Caco-2 (cell line): ENCODE measurements around the gene BRSK1. TPM values are rescaled to one million over a fixed set of nuclear protein-coding genes. Genes with fewer than 3 reads are reported as not detected.

Experiments used
- BruUV-seq: library from RNA; stranded (reverse); fragments of 400-500 nt; replicated peaks from 2 replicates; lab custom pipeline; 2021; lab: Mats Ljungman, UMichigan
- CTCF ChIA-PET: fragments of 300-600 bp; sonication (Branson Sonifier 250); formaldehyde crosslinking; loops from one replicate; lab custom pipeline; 2022; ENCODE audit warnings: antibody characterized with exemption; lab: Charles Lee
- POLR2A ChIA-PET: fragments of 300-600 bp; sonication (Branson Sonifier 250); formaldehyde crosslinking; loops from one replicate; lab custom pipeline; 2022; ENCODE audit warnings: antibody characterized with exemption; lab: Charles Lee
- DNase-seq, 2 experiments: peaks; one replicate each; pipeline versions ENCODE4 v3.0.0 to v3.0.0-alpha.2; 2020 to 2022
- H3K27me3 ChIP-seq: replicated peaks from 2 replicates; pipeline ENCODE4 v1.6.0; 2011; ENCODE audit warnings: low read length; ENCODE audit not compliant: control insufficient read depth, insufficient read depth
- H3K36me3 ChIP-seq: 2 replicates; pipeline ENCODE4 v1.5.1; 2011; ENCODE audit warnings: low read length; ENCODE audit not compliant: control insufficient read depth, insufficient read depth
- H3K4me1 ChIP-seq: fragments of 250-450 bp; sonication (Bioruptor Pico); 2 replicates; pipeline ENCODE4 v1.5.1; 2020; ENCODE audit warnings: mild to moderate bottlenecking
- H3K4me3 ChIP-seq: 2 replicates; pipeline ENCODE4 v1.5.1; 2011; ENCODE audit warnings: low read depth, mild to moderate bottlenecking, control low read depth, low read length
- H3K9me3 ChIP-seq: fragments of 250-450 bp; sonication (Bioruptor Pico); 2 replicates; pipeline ENCODE4 v1.5.1; 2020; ENCODE audit warnings: mild to moderate bottlenecking, moderate library complexity
- H3K27ac Mint-ChIP-seq: one replicate; pipeline ENCODE4 v1.8.0; 2022; ENCODE audit warnings: mixed read lengths; ENCODE audit not compliant: unreplicated experiment
- H3K27me3 Mint-ChIP-seq: one replicate; pipeline ENCODE4 v1.8.0; 2022; ENCODE audit warnings: mixed read lengths; ENCODE audit not compliant: insufficient read depth, unreplicated experiment
- H3K36me3 Mint-ChIP-seq: one replicate; pipeline ENCODE4 v1.8.0; 2022; ENCODE audit warnings: mild to moderate bottlenecking, mixed read lengths; ENCODE audit not compliant: insufficient read depth, unreplicated experiment
- H3K4me1 Mint-ChIP-seq: one replicate; pipeline ENCODE4 v1.8.0; 2022; ENCODE audit warnings: low read depth, mixed read lengths; ENCODE audit not compliant: unreplicated experiment
- H3K4me3 Mint-ChIP-seq: one replicate; pipeline ENCODE4 v1.8.0; 2022; ENCODE audit warnings: mild to moderate bottlenecking, moderate library complexity, mixed read lengths; ENCODE audit not compliant: unreplicated experiment
- H3K9me3 Mint-ChIP-seq: one replicate; pipeline ENCODE4 v1.8.0; 2022; ENCODE audit warnings: mixed read lengths; ENCODE audit not compliant: unreplicated experiment
- CTCF ChIP-seq, 2 experiments: fragments of 200-600 bp in 1 of 2; IDR thresholded peaks; 1 replicate in 1 of 2; 2 replicates in 1 of 2; pipeline versions ENCODE4 v1.5.1 to v1.8.0; 2011 to 2022; ENCODE audit warnings: antibody characterized with exemption in 1 of 2, control low read depth in 1 of 2, inconsistent platforms in 1 of 2, low read depth in 1 of 2, low read length in 1 of 2, mild to moderate bottlenecking in 1 of 2, moderate library complexity in 1 of 2; ENCODE audit not compliant: insufficient read depth in 1 of 2, severe bottlenecking in 1 of 2, unreplicated experiment in 1 of 2
- intact Hi-C: fragments of 100-400 bp; cut with micrococcal nuclease; formaldehyde crosslinking; loops from one replicate; pipeline ENCODE4 v1.10.0; 2022; ENCODE audit not compliant: unreplicated experiment
- total RNA-seq: library from RNA; stranded (reverse); gene quantifications from 2 replicates; pipeline ENCODE4 v1.2.3, GENCODE V29; 2022

BRSK1 gene
- total RNA-seq, 1 experiment from 2014 or later: 28.6 TPM

GRCh38 chr19:55339889-55340783, 56.3 kb downstream of the BRSK1 start:
- no peak for TF ChIP-seq CTCF (IDR thresholded peaks at IDR 0.05; ENCODE audit: insufficient read depth in 1 of 2, low read depth in 1 of 2, low read length in 1 of 2, severe bottlenecking in 1 of 2, unreplicated experiment in 1 of 2)
- CTCF ChIA-PET: interaction anchor here (0.5 to 1.8 kb wide), 22 partner anchors 8 to 314 kb away, joined by 3 to 30 read pairs (median 4); partner anchors contain the start of genes HSPBP1, ISOC2, PPP6R1 and SYT5
- H3K36me3 Mint-ChIP-seq: peaks cover 33% of the 10 kb centered on the region
- POLR2A ChIA-PET: interaction anchor here (0.6 to 1.8 kb wide), 27 partner anchors 9 to 314 kb away, joined by 3 to 29 read pairs (median 6); partner anchors contain the start of genes DNAAF3, FIZ1, HSPBP1 and ISOC2
- H3K27ac Mint-ChIP-seq: peak overlapping the region; percentile 95
- DNase-seq: peak; percentile 41 to 51
- peaks cover 10% of the 10 kb centered on the region; the same call in 1 of the 2 replicates for H3K4me1 ChIP-seq
- H3K9me3 Mint-ChIP-seq: no peaks in the 10 kb centered on the region
- TSS peak; percentile 40 for BruUV-seq
- H3K27me3 ChIP-seq: no peaks in the 10 kb centered on the region
- H3K27me3 Mint-ChIP-seq: no peaks in the 10 kb centered on the region
- peaks cover 14% of the 10 kb centered on the region for H3K4me1 Mint-ChIP-seq
- H3K36me3 ChIP-seq: peaks cover 3% of the 10 kb centered on the region; the same call in 1 of the 2 replicates
- peak overlapping the region; percentile 67 for H3K4me3 ChIP-seq
- H3K9me3 ChIP-seq: no peaks in the 10 kb centered on the region
- peak overlapping the region; percentile 91 for H3K4me3 Mint-ChIP-seq
- intact Hi-C loops: loop anchor here (1.0 to 2.0 kb wide), 7 partner anchors 14 to 174 kb away; partner anchors contain the start of genes COX6B2, DNAAF3, HSPBP1 and PPP6R1

- Histone ChIP-seq H3K4me3 (peak overlapping the region; percentile 67), H3K36me3 (peaks cover 3% of the 10 kb centered on the region; the same call in 1 of the 2 replicates), H3K4me1 (peaks cover 10% of the 10 kb centered on the region; the same call in 1 of the 2 replicates), H3K9me3 (no peaks in the 10 kb centered on the region), H3K27me3 (no peaks in the 10 kb centered on the region)
- peak overlapping the region; percentile 95 for H3K27ac Mint-ChIP-seq
- H3K27me3 Mint-ChIP-seq: no peaks in the 10 kb centered on the region
- no TSS peak for BruUV-seq
- peak in 1 of 2 experiments; percentile 48 for DNase-seq
- CTCF ChIA-PET: interaction anchor here (0.5 kb wide), 1 partner anchor 13 kb away, joined by 3 read pairs; no protein-coding TSS in a partner anchor
- peaks cover 39% of the 10 kb centered on the region for H3K36me3 Mint-ChIP-seq
- peak in 1 of 2 experiments; percentile 36 for TF ChIP-seq CTCF (IDR thresholded peaks at IDR 0.05; ENCODE audit: insufficient read depth in 1 of 2, low read depth in 1 of 2, low read length in 1 of 2, severe bottlenecking in 1 of 2, unreplicated experiment in 1 of 2)
- intact Hi-C loops: no loop called here
- POLR2A ChIA-PET: interaction anchor here (0.6 kb wide), 1 partner anchor 289 kb away, joined by 3 read pairs; no protein-coding TSS in a partner anchor
- no peaks in the 10 kb centered on the region for H3K9me3 Mint-ChIP-seq
- peaks cover 14% of the 10 kb centered on the region for H3K4me1 Mint-ChIP-seq
- H3K4me3 Mint-ChIP-seq: peak overlapping the region; percentile 91
Observed at GRCh38 chr19:55340784-55341147, 57.0 kb downstream of the BRSK1 start.

GRCh38 chr19:55341171-55341588, 57.4 kb downstream of the BRSK1 start:
- POLR2A ChIA-PET: no interaction called here
- peaks cover 14% of the 10 kb centered on the region for H3K4me1 Mint-ChIP-seq
- peak; percentile 84 to 87 for DNase-seq
- no TSS peak for BruUV-seq
- intact Hi-C loops: no loop called here
- H3K9me3 Mint-ChIP-seq: no peaks in the 10 kb centered on the region
- no peak for TF ChIP-seq CTCF (IDR thresholded peaks at IDR 0.05; ENCODE audit: insufficient read depth in 1 of 2, low read depth in 1 of 2, low read length in 1 of 2, severe bottlenecking in 1 of 2, unreplicated experiment in 1 of 2)
- H3K27ac Mint-ChIP-seq: peak overlapping the region; percentile 95
- H3K4me1 ChIP-seq: peaks cover 10% of the 10 kb centered on the region; the same call in 1 of the 2 replicates
- peak overlapping the region; percentile 67 for H3K4me3 ChIP-seq
- CTCF ChIA-PET: no interaction called here
- peaks cover 3% of the 10 kb centered on the region; the same call in 1 of the 2 replicates for H3K36me3 ChIP-seq
- H3K9me3 ChIP-seq: no peaks in the 10 kb centered on the region
- H3K36me3 Mint-ChIP-seq: peaks cover 41% of the 10 kb centered on the region
- H3K27me3 Mint-ChIP-seq: no peaks in the 10 kb centered on the region
- no peaks in the 10 kb centered on the region for H3K27me3 ChIP-seq
- peak overlapping the region; percentile 91 for H3K4me3 Mint-ChIP-seq
